Measurements from ENCODE around the gene DENND4A. TPM values are rescaled to one million over a fixed set of nuclear protein-coding genes. Genes with fewer than 3 reads are reported as not detected.

The DENND4A gene
- polyA plus RNA-seq, 1 of the 3 experiments (the other 2 are of a cell fraction), result 2.5 TPM

DNA sequence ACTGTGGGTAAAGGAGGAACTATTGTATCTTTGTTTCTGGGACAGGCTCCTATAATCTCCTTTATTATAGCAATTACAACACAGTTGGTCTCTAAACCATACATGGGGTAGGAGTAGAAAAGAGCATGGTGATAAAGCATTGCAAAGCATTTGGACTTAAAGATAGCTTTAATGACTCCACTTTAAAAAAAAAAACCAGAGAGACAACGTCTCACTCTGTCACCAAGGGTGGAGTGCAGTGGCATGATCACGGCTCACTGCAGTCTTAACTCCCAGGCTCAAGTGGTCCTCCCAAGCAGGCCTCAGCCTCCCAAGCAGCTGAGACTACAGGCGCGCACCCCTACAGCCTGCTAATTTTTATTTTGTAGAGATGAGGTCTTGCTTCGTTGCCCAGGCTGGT lies 68.2 kb downstream of the DENND4A start (continued):
- TF ChIP-seq CHD2 (IDR thresholded peaks at IDR 0.05; ENCODE audit: low read length, partially characterized antibody) (no peak), EP300 (IDR thresholded peaks at IDR 0.05; ENCODE audit: borderline replicate concordance in 1 of 2, low read depth in 1 of 2, low read length in 1 of 2) (no peak)
- TF ChIP-seq, protein P1, sequence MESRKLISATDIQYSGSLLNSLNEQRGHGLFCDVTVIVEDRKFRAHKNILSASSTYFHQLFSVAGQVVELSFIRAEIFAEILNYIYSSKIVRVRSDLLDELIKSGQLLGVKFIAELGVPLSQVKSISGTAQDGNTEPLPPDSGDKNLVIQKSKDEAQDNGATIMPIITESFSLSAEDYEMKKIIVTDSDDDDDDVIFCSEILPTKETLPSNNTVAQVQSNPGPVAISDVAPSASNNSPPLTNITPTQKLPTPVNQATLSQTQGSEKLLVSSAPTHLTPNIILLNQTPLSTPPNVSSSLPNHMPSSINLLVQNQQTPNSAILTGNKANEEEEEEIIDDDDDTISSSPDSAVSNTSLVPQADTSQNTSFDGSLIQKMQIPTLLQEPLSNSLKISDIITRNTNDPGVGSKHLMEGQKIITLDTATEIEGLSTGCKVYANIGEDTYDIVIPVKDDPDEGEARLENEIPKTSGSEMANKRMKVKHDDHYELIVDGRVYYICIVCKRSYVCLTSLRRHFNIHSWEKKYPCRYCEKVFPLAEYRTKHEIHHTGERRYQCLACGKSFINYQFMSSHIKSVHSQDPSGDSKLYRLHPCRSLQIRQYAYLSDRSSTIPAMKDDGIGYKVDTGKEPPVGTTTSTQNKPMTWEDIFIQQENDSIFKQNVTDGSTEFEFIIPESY (IDR thresholded peaks at IDR 0.05; ENCODE audit: borderline replicate concordance, low read depth), result no peak

DNA sequence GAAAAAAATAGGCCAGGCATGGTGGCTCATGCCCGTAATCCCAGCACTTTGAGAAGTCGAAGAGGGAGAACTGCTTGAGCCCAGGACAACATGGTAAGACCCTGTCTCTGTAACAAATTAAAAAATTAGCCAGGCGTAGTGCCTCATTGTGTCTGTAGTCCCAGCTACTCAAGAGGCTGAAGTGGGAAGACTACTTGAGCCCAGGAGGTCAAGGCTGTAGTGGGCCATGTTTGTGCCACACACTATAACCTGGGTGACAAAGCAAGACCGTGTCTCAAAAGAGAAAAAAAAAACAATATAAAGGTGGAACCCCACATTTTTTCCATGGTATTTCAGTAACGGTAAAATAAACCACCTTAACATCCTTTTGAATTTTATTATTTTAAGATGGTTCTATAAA lies 69.9 kb downstream of the DENND4A start:
- ChIA-PET CTCF (interaction anchor here (1.4 kb wide), 1 partner anchor 103 kb away, joined by 3 read pairs; no protein-coding TSS in a partner anchor), POLR2A (no interaction called here)
- Histone ChIP-seq H3K4me2 (no peak overlapping the region), H3K9me3 (no peaks in the 10 kb centered on the region), H3K27ac (ENCODE audit: low read depth in 2 of 2, low read length in 1 of 2) (no peak overlapping the region), H3K9me2 (no peaks in the 10 kb centered on the region), H3K36me3 (replicated peaks in 1 of 2; ENCODE audit: control insufficient read depth in 1 of 2, insufficient read depth in 2 of 2, low read length in 1 of 2) (peaks cover 5 to 8% of the 10 kb centered on the region in 2 experiments), H3K4me1 (ENCODE audit: control insufficient read depth in 1 of 2, insufficient read depth in 2 of 2, low read depth in 1 of 2, low read length in 1 of 2) (no peaks in the 10 kb centered on the region), H4K20me1 (ENCODE audit: insufficient read depth) (no peaks in the 10 kb centered on the region), H3K79me2 (ENCODE audit: insufficient read depth) (no peaks in the 10 kb centered on the region), H2AFZ (ENCODE audit: low read depth) (no peak overlapping the region), H3K9ac (no peak overlapping the region), H3K27me3 (ENCODE audit: insufficient read depth) (no peaks in the 10 kb centered on the region), H3F3A (replicated peaks; ENCODE audit: insufficient read depth) (no peaks in the 10 kb centered on the region), H3K4me3 (ENCODE audit: low read depth in 2 of 2, low read length in 1 of 2) (no peak overlapping the region)
- DNase-seq, result no peak
- no peak for TF ChIP-seq MEF2A (IDR thresholded peaks at IDR 0.05; ENCODE audit: borderline replicate concordance, low read depth)
- TF ChIP-seq JUND (IDR thresholded peaks at IDR 0.05), result no peak
- no peak for TF ChIP-seq EZH2phosphoT487 (IDR thresholded peaks at IDR 0.05; ENCODE audit: borderline replicate concordance, low read depth)
- no peak for TF ChIP-seq RCOR1 (IDR thresholded peaks at IDR 0.05; ENCODE audit: low read length)
- no peak for TF ChIP-seq TAF1 (IDR thresholded peaks at IDR 0.05; ENCODE audit: borderline replicate concordance, low read depth, low read length)
- no peak for TF ChIP-seq TEAD4 (IDR thresholded peaks at IDR 0.05; ENCODE audit: borderline replicate concordance, insufficient read depth)
- no peak for TF ChIP-seq GABPA (IDR thresholded peaks at IDR 0.05; ENCODE audit: low read depth)
- TF ChIP-seq SMC3 (IDR thresholded peaks at IDR 0.05; ENCODE audit: low read depth, low read length), result no peak
- TF ChIP-seq, protein P2, sequence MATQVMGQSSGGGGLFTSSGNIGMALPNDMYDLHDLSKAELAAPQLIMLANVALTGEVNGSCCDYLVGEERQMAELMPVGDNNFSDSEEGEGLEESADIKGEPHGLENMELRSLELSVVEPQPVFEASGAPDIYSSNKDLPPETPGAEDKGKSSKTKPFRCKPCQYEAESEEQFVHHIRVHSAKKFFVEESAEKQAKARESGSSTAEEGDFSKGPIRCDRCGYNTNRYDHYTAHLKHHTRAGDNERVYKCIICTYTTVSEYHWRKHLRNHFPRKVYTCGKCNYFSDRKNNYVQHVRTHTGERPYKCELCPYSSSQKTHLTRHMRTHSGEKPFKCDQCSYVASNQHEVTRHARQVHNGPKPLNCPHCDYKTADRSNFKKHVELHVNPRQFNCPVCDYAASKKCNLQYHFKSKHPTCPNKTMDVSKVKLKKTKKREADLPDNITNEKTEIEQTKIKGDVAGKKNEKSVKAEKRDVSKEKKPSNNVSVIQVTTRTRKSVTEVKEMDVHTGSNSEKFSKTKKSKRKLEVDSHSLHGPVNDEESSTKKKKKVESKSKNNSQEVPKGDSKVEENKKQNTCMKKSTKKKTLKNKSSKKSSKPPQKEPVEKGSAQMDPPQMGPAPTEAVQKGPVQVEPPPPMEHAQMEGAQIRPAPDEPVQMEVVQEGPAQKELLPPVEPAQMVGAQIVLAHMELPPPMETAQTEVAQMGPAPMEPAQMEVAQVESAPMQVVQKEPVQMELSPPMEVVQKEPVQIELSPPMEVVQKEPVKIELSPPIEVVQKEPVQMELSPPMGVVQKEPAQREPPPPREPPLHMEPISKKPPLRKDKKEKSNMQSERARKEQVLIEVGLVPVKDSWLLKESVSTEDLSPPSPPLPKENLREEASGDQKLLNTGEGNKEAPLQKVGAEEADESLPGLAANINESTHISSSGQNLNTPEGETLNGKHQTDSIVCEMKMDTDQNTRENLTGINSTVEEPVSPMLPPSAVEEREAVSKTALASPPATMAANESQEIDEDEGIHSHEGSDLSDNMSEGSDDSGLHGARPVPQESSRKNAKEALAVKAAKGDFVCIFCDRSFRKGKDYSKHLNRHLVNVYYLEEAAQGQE (IDR thresholded peaks at IDR 0.05; ENCODE audit: low read depth, low read length), result no peak
- TF ChIP-seq, protein P3, sequence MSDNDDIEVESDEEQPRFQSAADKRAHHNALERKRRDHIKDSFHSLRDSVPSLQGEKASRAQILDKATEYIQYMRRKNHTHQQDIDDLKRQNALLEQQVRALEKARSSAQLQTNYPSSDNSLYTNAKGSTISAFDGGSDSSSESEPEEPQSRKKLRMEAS (IDR thresholded peaks at IDR 0.05; ENCODE audit: low read depth), result no peak
- no peak for TF ChIP-seq YY1 (IDR thresholded peaks at IDR 0.05; ENCODE audit: low read depth)
- no peak for TF ChIP-seq FOXM1 (IDR thresholded peaks at IDR 0.05; ENCODE audit: low read depth)
- TF ChIP-seq ELF1 (IDR thresholded peaks at IDR 0.05), result no peak
- no peak for TF ChIP-seq CHD2 (IDR thresholded peaks at IDR 0.05; ENCODE audit: low read length, partially characterized antibody)
- TF ChIP-seq, protein P4, sequence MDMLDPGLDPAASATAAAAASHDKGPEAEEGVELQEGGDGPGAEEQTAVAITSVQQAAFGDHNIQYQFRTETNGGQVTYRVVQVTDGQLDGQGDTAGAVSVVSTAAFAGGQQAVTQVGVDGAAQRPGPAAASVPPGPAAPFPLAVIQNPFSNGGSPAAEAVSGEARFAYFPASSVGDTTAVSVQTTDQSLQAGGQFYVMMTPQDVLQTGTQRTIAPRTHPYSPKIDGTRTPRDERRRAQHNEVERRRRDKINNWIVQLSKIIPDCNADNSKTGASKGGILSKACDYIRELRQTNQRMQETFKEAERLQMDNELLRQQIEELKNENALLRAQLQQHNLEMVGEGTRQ (IDR thresholded peaks at IDR 0.05; ENCODE audit: borderline replicate concordance, low read depth, low read length), result no peak
- TF ChIP-seq, protein P5, sequence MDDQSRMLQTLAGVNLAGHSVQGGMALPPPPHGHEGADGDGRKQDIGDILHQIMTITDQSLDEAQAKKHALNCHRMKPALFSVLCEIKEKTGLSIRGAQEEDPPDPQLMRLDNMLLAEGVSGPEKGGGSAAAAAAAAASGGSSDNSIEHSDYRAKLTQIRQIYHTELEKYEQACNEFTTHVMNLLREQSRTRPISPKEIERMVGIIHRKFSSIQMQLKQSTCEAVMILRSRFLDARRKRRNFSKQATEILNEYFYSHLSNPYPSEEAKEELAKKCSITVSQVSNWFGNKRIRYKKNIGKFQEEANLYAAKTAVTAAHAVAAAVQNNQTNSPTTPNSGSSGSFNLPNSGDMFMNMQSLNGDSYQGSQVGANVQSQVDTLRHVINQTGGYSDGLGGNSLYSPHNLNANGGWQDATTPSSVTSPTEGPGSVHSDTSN (IDR thresholded peaks at IDR 0.05), result no peak
- TF ChIP-seq NFIC (IDR thresholded peaks at IDR 0.05; ENCODE audit: borderline replicate concordance), result no peak
- no peak for TF ChIP-seq FOSL2 (IDR thresholded peaks at IDR 0.05; ENCODE audit: borderline replicate concordance, low read depth)
- no peak for TF ChIP-seq POLR2AphosphoS5 (IDR thresholded peaks at IDR 0.05; ENCODE audit: low read depth, low read length)
- 91% methylated on average over 5 of the region's 5 CpGs for WGBS (ENCODE audit: low lambda C conversion rate)
